GM18867 (cell line): ENCODE results near the gene TCF23.
"Not testable (repeated sequence)": the region's sequence is repeated elsewhere in the genome, so short reads cannot be mapped to it uniquely, and the experiment has no call there.

Source experiments
- ATAC-seq: cut with Tn5 transposase; IDR thresholded peaks from one replicate; pipeline ENCODE4 v1.9.1; 2021; ENCODE audit warnings: mild to moderate bottlenecking, moderate library complexity; ENCODE audit not compliant: unreplicated experiment

The TCF23 gene

GRCh38 chr2:27152102-27152795 lies 3.4 kb downstream of the TCF23 start:
- no peak for ATAC-seq

GRCh38 chr2:27152796-27153464 lies 4.1 kb downstream of the TCF23 start:
- ATAC-seq = no peak

- no peak for ATAC-seq
Observed at GRCh38 chr2:27154488-27154887, 5.7 kb downstream of the TCF23 start.

- no peak for ATAC-seq
Observed at GRCh38 chr2:27155069-27155520, 6.3 kb downstream of the TCF23 start.

GRCh38 chr2:27158468-27158867 lies 9.7 kb downstream of the TCF23 start:
- no peak for ATAC-seq

- no peak for ATAC-seq
Observed at GRCh38 chr2:27159271-27159670, 10.5 kb downstream of the TCF23 start.

GRCh38 chr2:27160191-27160590 lies 11.4 kb downstream of the TCF23 start:
- no peak for ATAC-seq

GRCh38 chr2:27162151-27163121 lies 13.6 kb downstream of the TCF23 start:
- ATAC-seq = no peak

GRCh38 chr2:27164960-27165763 lies 16.4 kb downstream of the TCF23 start:
- no peak for ATAC-seq

- ATAC-seq = no peak
Observed at GRCh38 chr2:27170581-27171337, 22.0 kb downstream of the TCF23 start.

- ATAC-seq = no peak
Observed at GRCh38 chr2:27171351-27171848, 22.6 kb downstream of the TCF23 start.

- no peak for ATAC-seq
Observed at GRCh38 chr2:27174638-27175037, 25.8 kb downstream of the TCF23 start.

GRCh38 chr2:27175330-27175729 lies 26.5 kb downstream of the TCF23 start:
- no peak for ATAC-seq

- not testable (repeated sequence) for ATAC-seq
Observed at GRCh38 chr2:27175781-27176180, 27.0 kb downstream of the TCF23 start.

- no peak for ATAC-seq
Observed at GRCh38 chr2:27177441-27178351, 28.9 kb downstream of the TCF23 start.

GRCh38 chr2:27178469-27178868 lies 29.7 kb downstream of the TCF23 start:
- ATAC-seq = no peak

GRCh38 chr2:27179344-27180000 lies 30.7 kb downstream of the TCF23 start:
- no peak for ATAC-seq

- no peak for ATAC-seq
Observed at GRCh38 chr2:27182346-27182745, 33.5 kb downstream of the TCF23 start.
